Tibial nerve (tissue), 4 donors: Measurements from ENCODE around the gene CERS6. TPM values are rescaled to one million over a fixed set of nuclear protein-coding genes. Genes with fewer than 3 reads are reported as not detected.
A peak's percentile ranks its signal among the peaks of the same experiment; 100 is the strongest.

ENCODE experiments used
- DNase-seq, 2 donors: peaks; one replicate each; pipeline ENCODE4 v3.0.0-alpha.2; 2019; ENCODE audit warnings: low spot score in 2 of 2
- H3K27ac ChIP-seq, 4 donors: fragments of 200-600 bp; sonication (generic) in 3 of 4; one replicate each; pipeline ENCODE4 v1.5.1; 2017 to 2019; ENCODE audit warnings: mild to moderate bottlenecking in 1 of 4
- H3K27me3 ChIP-seq, 2 donors: fragments of 200-600 bp; sonication (generic) in 1 of 2; one replicate each; pipeline versions ENCODE4 v1.5.1 to v1.6.0; 2017 to 2019
- H3K36me3 ChIP-seq, 3 donors: fragments of 200-600 bp; sonication (generic); one replicate each; pipeline ENCODE4 v1.5.1; 2018 to 2019
- H3K4me1 ChIP-seq, 4 donors: fragments of 200-600 bp; sonication (generic) in 3 of 4; one replicate each; pipeline ENCODE4 v1.5.1; 2017 to 2019
- H3K4me3 ChIP-seq, 4 donors: fragments of 200-600 bp; sonication (generic) in 3 of 4; one replicate each; pipeline ENCODE4 v1.5.1; 2017 to 2019; ENCODE audit warnings: mild to moderate bottlenecking in 1 of 4, moderate library complexity in 1 of 4
- H3K9me3 ChIP-seq, 4 donors: fragments of 200-600 bp; sonication (generic) in 3 of 4; one replicate each; pipeline ENCODE4 v1.5.1; 2017 to 2019
- EP300 ChIP-seq, 2 donors: sonication (generic); formaldehyde crosslinking; IDR thresholded peaks; one replicate each; pipeline ENCODE4 v1.6.1; 2017; ENCODE audit warnings: antibody characterized with exemption in 2 of 2, mild to moderate bottlenecking in 1 of 2
- POLR2A ChIP-seq, 2 donors: fragments of 450-650 bp; IDR thresholded peaks; one replicate each; pipeline ENCODE4 v1.6.1; 2017; ENCODE audit warnings: antibody characterized with exemption in 2 of 2, mild to moderate bottlenecking in 2 of 2, moderate library complexity in 2 of 2
- WGBS, 2 donors: methylation state at CpG; one replicate each; pipeline ENCODE4 v1.1.5; 2018; 5-methylcytosine and 5-hydroxymethylcytosine counted together
- total RNA-seq, 4 donors: library from RNA; depleted of rRNA; stranded (reverse); fragments of >200 nt; gene quantifications; one replicate each; pipeline ENCODE4 v1.1.0, GENCODE V29; 2016
- TF ChIP-seq, protein P1 (sequence below), 5 experiments: fragments of 200-600 bp in 3 of 5; fragments of 450-650 bp in 2 of 5; sonication (generic) in 3 of 5; IDR thresholded peaks; one replicate each; pipeline ENCODE4 v1.5.1; 2016 to 2019; ENCODE audit warnings: antibody characterized with exemption in 5 of 5, mild to moderate bottlenecking in 3 of 5, moderate library complexity in 2 of 5

Gene CERS6
- total RNA-seq, 4 donors from 2014 or later: 37.7 to 38.7 (median 37.8) TPM

DNA sequence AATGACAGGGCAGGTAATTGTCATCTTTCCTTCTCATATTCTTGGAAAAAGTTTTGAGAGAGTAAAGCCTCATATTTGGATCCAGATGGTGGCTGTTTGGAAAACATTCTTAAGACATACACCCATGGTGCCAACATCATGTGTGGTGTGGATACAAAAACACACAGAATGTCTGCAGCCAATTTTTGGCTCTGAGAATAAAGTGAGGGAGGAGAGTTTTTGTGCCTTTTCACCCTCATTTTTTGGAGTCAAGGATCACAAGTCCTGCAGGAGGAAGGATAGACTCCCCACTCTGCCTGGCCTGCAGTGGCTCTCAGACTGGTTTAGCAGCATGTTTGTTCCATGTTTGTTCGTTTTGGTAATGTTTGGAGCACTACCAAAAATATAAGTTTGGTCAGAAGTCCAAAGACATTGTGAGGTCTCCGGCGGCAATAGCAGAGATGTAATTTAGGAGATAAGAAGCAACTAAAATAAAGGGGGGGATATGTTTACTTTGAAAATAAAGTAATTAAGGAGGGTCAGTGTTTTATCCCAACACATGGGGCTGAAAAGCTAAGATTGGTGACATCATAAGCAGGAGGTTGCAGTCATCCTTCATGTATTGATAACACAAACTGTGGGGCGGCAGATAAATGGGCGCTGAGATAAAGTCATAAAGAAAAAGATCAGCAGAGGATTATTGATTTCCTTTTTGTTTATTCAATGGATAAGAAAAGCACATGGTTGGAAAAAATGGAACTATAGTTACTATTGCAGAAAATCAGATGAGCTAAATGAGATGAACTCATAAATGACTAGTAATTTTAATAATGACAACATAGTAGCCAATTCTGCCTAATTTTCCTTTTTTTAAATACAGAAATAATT lies 347.0 kb downstream of the CERS6 start:
- Histone ChIP-seq H3K36me3 (no peaks in the 10 kb centered on the region), H3K4me3 (peak overlapping the region in 3 of 4 donors; percentile 6 to 32 (median 8)), H3K27ac (peak overlapping the region in 3 of 4 donors; percentile 8 to 67 (median 59)), H3K9me3 (no peaks in the 10 kb centered on the region), H3K4me1 (peaks cover 0 to 6% (median 0%) of the 10 kb centered on the region in 4 donors), H3K27me3 (no peaks in the 10 kb centered on the region)
- WGBS, 2 donors: 60 to 63% methylated on average over 5 of the region's 5 CpGs
- DNase-seq: no peak
- TF ChIP-seq POLR2A (IDR thresholded peaks at IDR 0.05): no peak
- TF ChIP-seq, protein P1, sequence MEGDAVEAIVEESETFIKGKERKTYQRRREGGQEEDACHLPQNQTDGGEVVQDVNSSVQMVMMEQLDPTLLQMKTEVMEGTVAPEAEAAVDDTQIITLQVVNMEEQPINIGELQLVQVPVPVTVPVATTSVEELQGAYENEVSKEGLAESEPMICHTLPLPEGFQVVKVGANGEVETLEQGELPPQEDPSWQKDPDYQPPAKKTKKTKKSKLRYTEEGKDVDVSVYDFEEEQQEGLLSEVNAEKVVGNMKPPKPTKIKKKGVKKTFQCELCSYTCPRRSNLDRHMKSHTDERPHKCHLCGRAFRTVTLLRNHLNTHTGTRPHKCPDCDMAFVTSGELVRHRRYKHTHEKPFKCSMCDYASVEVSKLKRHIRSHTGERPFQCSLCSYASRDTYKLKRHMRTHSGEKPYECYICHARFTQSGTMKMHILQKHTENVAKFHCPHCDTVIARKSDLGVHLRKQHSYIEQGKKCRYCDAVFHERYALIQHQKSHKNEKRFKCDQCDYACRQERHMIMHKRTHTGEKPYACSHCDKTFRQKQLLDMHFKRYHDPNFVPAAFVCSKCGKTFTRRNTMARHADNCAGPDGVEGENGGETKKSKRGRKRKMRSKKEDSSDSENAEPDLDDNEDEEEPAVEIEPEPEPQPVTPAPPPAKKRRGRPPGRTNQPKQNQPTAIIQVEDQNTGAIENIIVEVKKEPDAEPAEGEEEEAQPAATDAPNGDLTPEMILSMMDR (IDR thresholded peaks at IDR 0.05): no peak
- TF ChIP-seq EP300 (IDR thresholded peaks at IDR 0.05): no peak

DNA sequence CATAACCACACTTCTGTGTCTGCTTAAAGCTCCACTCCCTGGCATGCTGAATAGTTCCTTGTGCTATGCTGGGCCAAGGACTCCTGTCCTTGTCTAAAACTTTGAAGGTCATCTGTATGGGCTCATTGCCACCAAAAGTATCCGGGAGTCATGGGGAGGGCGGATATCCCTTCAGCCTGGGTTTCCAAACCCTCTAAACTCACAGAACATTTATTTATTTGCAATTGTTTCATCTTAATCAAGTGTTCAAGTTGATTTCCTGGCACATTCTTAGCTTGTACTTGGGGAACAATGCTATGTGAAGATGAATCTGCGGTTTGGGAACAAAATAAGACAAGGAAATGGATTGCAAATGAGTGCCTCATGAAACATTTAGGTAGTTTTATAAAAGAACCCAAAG lies 348.1 kb downstream of the CERS6 start:
- H3K27ac ChIP-seq: peak overlapping the region in 1 of 4 donors; percentile 67
- peaks cover 0 to 6% (median 0%) of the 10 kb centered on the region in 4 donors for H3K4me1 ChIP-seq
- no peak for DNase-seq
- TF ChIP-seq EP300 (IDR thresholded peaks at IDR 0.05) (peak in 1 of 2 donors; percentile 39), POLR2A (IDR thresholded peaks at IDR 0.05) (no peak)
- TF ChIP-seq, protein P1 (IDR thresholded peaks at IDR 0.05): no peak
- 58 to 60% methylated on average over 3 of the region's 3 CpGs for WGBS, 2 donors
- H3K9me3 ChIP-seq: no peaks in the 10 kb centered on the region
- H3K4me3 ChIP-seq: no peak overlapping the region
- no peaks in the 10 kb centered on the region for H3K36me3 ChIP-seq
- no peaks in the 10 kb centered on the region for H3K27me3 ChIP-seq

DNA sequence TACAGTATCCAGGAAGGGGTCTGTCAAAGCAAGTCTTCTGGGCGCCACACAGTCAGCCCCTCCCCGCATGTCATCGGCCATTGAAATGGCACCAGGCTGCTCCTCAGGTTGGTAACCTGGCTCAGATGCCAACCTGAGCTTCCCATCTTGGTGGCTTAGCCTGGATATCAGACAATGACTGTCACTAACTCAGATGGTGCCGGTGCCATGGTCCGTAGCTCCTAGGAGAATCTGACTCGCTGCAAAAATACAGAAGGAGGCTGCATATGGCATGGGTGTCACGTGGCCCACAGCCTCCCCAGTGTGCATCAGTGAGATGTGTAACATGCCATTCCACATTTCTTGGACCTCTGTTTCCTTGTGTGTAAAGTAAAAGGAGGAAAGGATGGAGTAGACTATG lies 349.5 kb downstream of the CERS6 start:
- no peaks in the 10 kb centered on the region for H3K36me3 ChIP-seq
- H3K9me3 ChIP-seq: no peaks in the 10 kb centered on the region
- H3K4me3 ChIP-seq: no peak overlapping the region
- no peak for DNase-seq
- H3K4me1 ChIP-seq: peaks cover 0 to 6% (median 0%) of the 10 kb centered on the region in 4 donors
- H3K27me3 ChIP-seq: no peaks in the 10 kb centered on the region
- 94 to 96% methylated on average over 7 of the region's 7 CpGs for WGBS, 2 donors
- H3K27ac ChIP-seq: no peak overlapping the region
- TF ChIP-seq, protein P1 (IDR thresholded peaks at IDR 0.05): no peak

DNA sequence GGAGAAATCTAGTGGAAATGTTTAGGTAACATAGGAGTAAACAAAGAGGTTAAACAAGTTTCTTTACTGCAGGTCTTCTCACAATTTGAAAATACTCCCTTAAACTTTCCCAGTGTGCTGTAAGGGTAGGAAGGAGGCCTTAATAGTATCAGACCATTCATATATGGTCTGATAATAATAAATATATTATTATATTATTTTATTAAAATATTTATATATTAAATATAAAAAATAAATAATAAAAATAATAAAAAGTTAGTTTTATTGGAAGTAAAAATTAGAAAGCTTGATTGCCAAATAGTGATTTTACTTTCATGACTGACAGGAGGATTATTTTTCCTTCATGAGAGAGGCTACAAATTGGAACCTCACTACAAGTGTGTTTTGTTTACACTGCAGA lies 353.5 kb downstream of the CERS6 start:
- Histone ChIP-seq H3K4me3 (no peak overlapping the region), H3K9me3 (no peaks in the 10 kb centered on the region), H3K27me3 (no peaks in the 10 kb centered on the region), H3K27ac (no peak overlapping the region), H3K4me1 (no peaks in the 10 kb centered on the region), H3K36me3 (no peaks in the 10 kb centered on the region)
- no peak for DNase-seq
- TF ChIP-seq, protein P1 (IDR thresholded peaks at IDR 0.05): no peak
- no peak for TF ChIP-seq EP300 (IDR thresholded peaks at IDR 0.05)
- TF ChIP-seq POLR2A (IDR thresholded peaks at IDR 0.05): no peak

DNA sequence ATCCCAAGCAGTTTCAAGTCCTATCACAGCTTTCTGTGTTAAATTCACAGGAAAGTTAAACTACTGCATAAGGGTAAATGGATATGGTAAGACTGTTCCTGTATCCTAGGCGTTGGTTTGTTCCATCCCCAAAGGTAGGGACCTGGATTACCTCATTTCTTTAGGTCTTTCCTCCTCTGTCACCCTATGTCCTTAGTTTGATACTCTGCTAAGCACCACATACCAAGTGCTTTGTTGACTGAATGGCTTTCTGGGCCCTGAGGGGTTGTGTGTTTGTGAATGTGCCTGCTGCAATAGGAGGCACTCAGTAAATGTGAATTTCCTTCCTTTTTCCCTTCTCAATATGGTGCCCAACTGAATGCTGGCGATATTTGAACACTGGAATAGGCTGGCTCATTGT lies 354.2 kb downstream of the CERS6 start:
- H3K27ac ChIP-seq: no peak overlapping the region
- H3K4me3 ChIP-seq: no peak overlapping the region
- H3K27me3 ChIP-seq: no peaks in the 10 kb centered on the region
- H3K9me3 ChIP-seq: no peaks in the 10 kb centered on the region
- H3K4me1 ChIP-seq: no peaks in the 10 kb centered on the region
- DNase-seq: no peak
- WGBS, 2 donors: 98 to 100% methylated on average over 2 of the region's 2 CpGs
- H3K36me3 ChIP-seq: no peaks in the 10 kb centered on the region
- TF ChIP-seq POLR2A (IDR thresholded peaks at IDR 0.05): no peak
- no peak for TF ChIP-seq EP300 (IDR thresholded peaks at IDR 0.05)
- TF ChIP-seq, protein P1 (IDR thresholded peaks at IDR 0.05): no peak
